Panc1 (cell line): ENCODE measurements around the gene MLANA.

Source experiments
- CTCF ChIP-seq: fragments of 450-650 bp; IDR thresholded peaks from 2 replicates; pipeline ENCODE4 v1.5.1; 2017; ENCODE audit warnings: mild to moderate bottlenecking
- REST ChIP-seq, 2 experiments: IDR thresholded peaks; 2 replicates each; pipeline ENCODE4 v1.6.1; 2011 to 2012; ENCODE audit warnings: low read depth in 2 of 2, control low read depth in 1 of 2, low read length in 1 of 2, mild to moderate bottlenecking in 1 of 2, moderate library complexity in 1 of 2; ENCODE audit not compliant: insufficient read depth in 1 of 2

GRCh38 chr9:5949103-5949699, 58.5 kb downstream of the MLANA start:
- TF ChIP-seq CTCF (no peak), REST (IDR thresholded peaks at IDR 0.05; ENCODE audit: insufficient read depth in 1 of 2, low read depth in 2 of 2, low read length in 1 of 2) (no peak)
